ENCODE data around the gene IL4I1.

DNA sequence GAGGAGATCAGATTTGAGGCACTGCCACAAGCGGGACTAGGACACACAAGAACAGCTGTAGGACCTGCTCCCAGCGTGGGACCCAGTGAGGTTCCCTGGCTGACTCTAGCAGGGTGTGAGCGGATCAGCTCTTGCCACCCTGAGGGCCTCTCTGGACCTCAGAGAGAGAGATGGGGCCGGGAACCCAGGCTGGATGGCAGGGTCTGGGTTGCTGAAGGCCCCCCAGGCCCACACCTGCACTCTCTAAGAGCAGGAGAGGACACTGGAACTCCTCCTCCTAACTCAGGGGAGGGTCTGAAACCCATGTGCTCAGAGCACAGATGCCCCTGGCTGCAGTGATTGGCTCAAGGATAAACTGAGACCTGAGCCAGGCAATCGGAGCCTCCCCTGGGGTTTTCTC is 13.5 kb upstream of the IL4I1 start:
- TF ChIP-seq EP300 (IDR thresholded peaks at IDR 0.05; ENCODE audit: borderline replicate concordance in 1 of 2, low read depth in 1 of 2, low read length in 1 of 2) (no peak), EZH2phosphoT487 (IDR thresholded peaks at IDR 0.05; ENCODE audit: borderline replicate concordance, low read depth) (no peak), RAD21 (IDR thresholded peaks at IDR 0.05; ENCODE audit: low read length) (no peak), POLR2AphosphoS5 (IDR thresholded peaks at IDR 0.05; ENCODE audit: low read depth, low read length) (no peak), NRF1 (IDR thresholded peaks at IDR 0.05; ENCODE audit: low read depth, low read length) (no peak), GATA2 (CRISPR knock-in tag; IDR thresholded peaks at IDR 0.05) (no peak), MEF2A (IDR thresholded peaks at IDR 0.05; ENCODE audit: borderline replicate concordance, low read depth) (no peak), FOXM1 (IDR thresholded peaks at IDR 0.05; ENCODE audit: low read depth) (no peak), FOXJ3 (CRISPR knock-in tag; IDR thresholded peaks at IDR 0.05) (no peak)
- TF ChIP-seq, protein P1, sequence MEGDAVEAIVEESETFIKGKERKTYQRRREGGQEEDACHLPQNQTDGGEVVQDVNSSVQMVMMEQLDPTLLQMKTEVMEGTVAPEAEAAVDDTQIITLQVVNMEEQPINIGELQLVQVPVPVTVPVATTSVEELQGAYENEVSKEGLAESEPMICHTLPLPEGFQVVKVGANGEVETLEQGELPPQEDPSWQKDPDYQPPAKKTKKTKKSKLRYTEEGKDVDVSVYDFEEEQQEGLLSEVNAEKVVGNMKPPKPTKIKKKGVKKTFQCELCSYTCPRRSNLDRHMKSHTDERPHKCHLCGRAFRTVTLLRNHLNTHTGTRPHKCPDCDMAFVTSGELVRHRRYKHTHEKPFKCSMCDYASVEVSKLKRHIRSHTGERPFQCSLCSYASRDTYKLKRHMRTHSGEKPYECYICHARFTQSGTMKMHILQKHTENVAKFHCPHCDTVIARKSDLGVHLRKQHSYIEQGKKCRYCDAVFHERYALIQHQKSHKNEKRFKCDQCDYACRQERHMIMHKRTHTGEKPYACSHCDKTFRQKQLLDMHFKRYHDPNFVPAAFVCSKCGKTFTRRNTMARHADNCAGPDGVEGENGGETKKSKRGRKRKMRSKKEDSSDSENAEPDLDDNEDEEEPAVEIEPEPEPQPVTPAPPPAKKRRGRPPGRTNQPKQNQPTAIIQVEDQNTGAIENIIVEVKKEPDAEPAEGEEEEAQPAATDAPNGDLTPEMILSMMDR (IDR thresholded peaks at IDR 0.05): no peak
- TF ChIP-seq, protein P2, sequence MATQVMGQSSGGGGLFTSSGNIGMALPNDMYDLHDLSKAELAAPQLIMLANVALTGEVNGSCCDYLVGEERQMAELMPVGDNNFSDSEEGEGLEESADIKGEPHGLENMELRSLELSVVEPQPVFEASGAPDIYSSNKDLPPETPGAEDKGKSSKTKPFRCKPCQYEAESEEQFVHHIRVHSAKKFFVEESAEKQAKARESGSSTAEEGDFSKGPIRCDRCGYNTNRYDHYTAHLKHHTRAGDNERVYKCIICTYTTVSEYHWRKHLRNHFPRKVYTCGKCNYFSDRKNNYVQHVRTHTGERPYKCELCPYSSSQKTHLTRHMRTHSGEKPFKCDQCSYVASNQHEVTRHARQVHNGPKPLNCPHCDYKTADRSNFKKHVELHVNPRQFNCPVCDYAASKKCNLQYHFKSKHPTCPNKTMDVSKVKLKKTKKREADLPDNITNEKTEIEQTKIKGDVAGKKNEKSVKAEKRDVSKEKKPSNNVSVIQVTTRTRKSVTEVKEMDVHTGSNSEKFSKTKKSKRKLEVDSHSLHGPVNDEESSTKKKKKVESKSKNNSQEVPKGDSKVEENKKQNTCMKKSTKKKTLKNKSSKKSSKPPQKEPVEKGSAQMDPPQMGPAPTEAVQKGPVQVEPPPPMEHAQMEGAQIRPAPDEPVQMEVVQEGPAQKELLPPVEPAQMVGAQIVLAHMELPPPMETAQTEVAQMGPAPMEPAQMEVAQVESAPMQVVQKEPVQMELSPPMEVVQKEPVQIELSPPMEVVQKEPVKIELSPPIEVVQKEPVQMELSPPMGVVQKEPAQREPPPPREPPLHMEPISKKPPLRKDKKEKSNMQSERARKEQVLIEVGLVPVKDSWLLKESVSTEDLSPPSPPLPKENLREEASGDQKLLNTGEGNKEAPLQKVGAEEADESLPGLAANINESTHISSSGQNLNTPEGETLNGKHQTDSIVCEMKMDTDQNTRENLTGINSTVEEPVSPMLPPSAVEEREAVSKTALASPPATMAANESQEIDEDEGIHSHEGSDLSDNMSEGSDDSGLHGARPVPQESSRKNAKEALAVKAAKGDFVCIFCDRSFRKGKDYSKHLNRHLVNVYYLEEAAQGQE (IDR thresholded peaks at IDR 0.05; ENCODE audit: low read depth, low read length): no peak
- TF ChIP-seq, protein P3, sequence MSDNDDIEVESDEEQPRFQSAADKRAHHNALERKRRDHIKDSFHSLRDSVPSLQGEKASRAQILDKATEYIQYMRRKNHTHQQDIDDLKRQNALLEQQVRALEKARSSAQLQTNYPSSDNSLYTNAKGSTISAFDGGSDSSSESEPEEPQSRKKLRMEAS (IDR thresholded peaks at IDR 0.05; ENCODE audit: low read depth): no peak
